Lower lobe of right lung (tissue), 2 donors: ENCODE measurements around the gene MPPED1. TPM values are rescaled to one million over a fixed set of nuclear protein-coding genes. Genes with fewer than 3 reads are reported as not detected.

Source experiments
- ATAC-seq, 2 donors: fragments of 200-7000 bp; cut with Tn5 transposase; one replicate each; pipeline ENCODE4 v1.9.1; 2020 to 2022; ENCODE audit warnings: mild to moderate bottlenecking in 2 of 2, moderate library complexity in 2 of 2
- DNase-seq: peaks from one replicate; pipeline ENCODE4 v3.0.0-alpha.2; 2020
- H3K27ac ChIP-seq: fragments of 200-600 bp; one replicate; pipeline ENCODE4 v1.8.0; 2022
- H3K27me3 ChIP-seq: fragments of 200-600 bp; one replicate; pipeline ENCODE4 v1.8.0; 2022; ENCODE audit warnings: low read depth
- H3K36me3 ChIP-seq: fragments of 200-600 bp; one replicate; pipeline ENCODE4 v1.8.0; 2022; ENCODE audit warnings: mild to moderate bottlenecking
- H3K4me1 ChIP-seq: fragments of 200-600 bp; one replicate; pipeline ENCODE4 v1.8.0; 2022
- H3K4me3 ChIP-seq: fragments of 200-600 bp; one replicate; pipeline ENCODE4 v1.8.0; 2022; ENCODE audit warnings: mild to moderate bottlenecking
- H3K9me3 ChIP-seq: fragments of 200-600 bp; one replicate; pipeline ENCODE4 v1.8.0; 2022
- CTCF ChIP-seq: fragments of 200-600 bp; IDR thresholded peaks from one replicate; pipeline ENCODE4 v1.8.0; 2022; ENCODE audit warnings: antibody characterized with exemption, mild to moderate bottlenecking
- intact Hi-C: fragments of 100-400 bp; cut with DNase I; formaldehyde crosslinking; loops from one replicate; pipeline ENCODE4 v1.11.0; 2022
- total RNA-seq: library from RNA; stranded (reverse); fragmentation: NEBNext Ultra II Directional; extraction: Animal tissue kit (Norgen Biotek cat#: 25700); gene quantifications from one replicate; pipeline ENCODE4 v1.2.1, GENCODE V29; 2021
- donor health status: DM: no; HTN: yes; CAD: no; lungs with severe emphysema.

The MPPED1 gene
- total RNA-seq, 1 donor from 2014 or later, result not detected

- ATAC-seq (peak in 1 of 2 donors; percentile 25), DNase-seq (no peak)
- Histone ChIP-seq H3K4me1 (no peaks in the 10 kb centered on the region), H3K27ac (no peak overlapping the region), H3K27me3 (peaks cover 16% of the 10 kb centered on the region), H3K36me3 (no peaks in the 10 kb centered on the region), H3K9me3 (no peaks in the 10 kb centered on the region), H3K4me3 (peak overlapping the region; percentile 19)
- TF ChIP-seq CTCF, result no peak
- intact Hi-C loops, result no loop called here
Observed at GRCh38 chr22:43481568-43482317, 69.9 kb downstream of the MPPED1 start.

- intact Hi-C loops, result no loop called here
- TF ChIP-seq CTCF, result no peak
- no peaks in the 10 kb centered on the region for H3K36me3 ChIP-seq
- H3K9me3 ChIP-seq, result no peaks in the 10 kb centered on the region
- H3K27me3 ChIP-seq, result peaks cover 20% of the 10 kb centered on the region
- no peak for DNase-seq
- no peak overlapping the region for H3K4me3 ChIP-seq
- ATAC-seq, result no peak
- H3K4me1 ChIP-seq, result no peaks in the 10 kb centered on the region
- H3K27ac ChIP-seq, result no peak overlapping the region
Observed at GRCh38 chr22:43482318-43482625, 70.5 kb downstream of the MPPED1 start.

GRCh38 chr22:43483266-43483665 is 71.5 kb downstream of the MPPED1 start:
- Histone ChIP-seq H3K27me3 (peaks cover 28% of the 10 kb centered on the region), H3K4me1 (no peaks in the 10 kb centered on the region), H3K4me3 (no peak overlapping the region), H3K9me3 (no peaks in the 10 kb centered on the region), H3K36me3 (no peaks in the 10 kb centered on the region), H3K27ac (no peak overlapping the region)
- DNase-seq (no peak), ATAC-seq (no peak)
- no peak for TF ChIP-seq CTCF
- intact Hi-C loops, result no loop called here

GRCh38 chr22:43483669-43484068 is 71.9 kb downstream of the MPPED1 start:
- Histone ChIP-seq H3K4me1 (no peaks in the 10 kb centered on the region), H3K9me3 (no peaks in the 10 kb centered on the region), H3K27me3 (peaks cover 30% of the 10 kb centered on the region), H3K27ac (no peak overlapping the region), H3K4me3 (no peak overlapping the region), H3K36me3 (no peaks in the 10 kb centered on the region)
- DNase-seq (no peak), ATAC-seq (no peak)
- intact Hi-C loops, result no loop called here
- no peak for TF ChIP-seq CTCF

- Histone ChIP-seq H3K36me3 (no peaks in the 10 kb centered on the region), H3K9me3 (no peaks in the 10 kb centered on the region), H3K27me3 (peaks cover 35% of the 10 kb centered on the region), H3K27ac (no peak overlapping the region), H3K4me3 (no peak overlapping the region), H3K4me1 (no peaks in the 10 kb centered on the region)
- ATAC-seq (no peak), DNase-seq (no peak)
- no peak for TF ChIP-seq CTCF
- intact Hi-C loops, result no loop called here
Observed at GRCh38 chr22:43484227-43484626, 72.4 kb downstream of the MPPED1 start.
